ENCODE data around the gene ADCY5. TPM values are rescaled to one million over a fixed set of nuclear protein-coding genes. Genes with fewer than 3 reads are reported as not detected.

ADCY5 gene
- total RNA-seq, 1 experiment from 2014 or later = not detected

GRCh38 chr3:123278446-123278845 is 170.4 kb downstream of the ADCY5 start:
- DNase-seq = no peak
- no peaks in the 10 kb centered on the region for H3K27me3 ChIP-seq
- H3K9me3 ChIP-seq = no peaks in the 10 kb centered on the region
- H3K4me3 ChIP-seq = no peak overlapping the region
- H3K36me3 ChIP-seq = no peaks in the 10 kb centered on the region

- H3K9me3 ChIP-seq = no peaks in the 10 kb centered on the region
- no peak for DNase-seq
- no peaks in the 10 kb centered on the region for H3K27me3 ChIP-seq
- peaks cover 3% of the 10 kb centered on the region for H3K36me3 ChIP-seq
- no peak overlapping the region for H3K4me3 ChIP-seq
Observed at GRCh38 chr3:123277106-123277505, 171.8 kb downstream of the ADCY5 start.

GRCh38 chr3:123276346-123277006 is 172.4 kb downstream of the ADCY5 start:
- H3K36me3 ChIP-seq = peaks cover 9% of the 10 kb centered on the region
- no peaks in the 10 kb centered on the region for H3K27me3 ChIP-seq
- no peak for DNase-seq
- no peak overlapping the region for H3K4me3 ChIP-seq
- no peaks in the 10 kb centered on the region for H3K9me3 ChIP-seq

GRCh38 chr3:123275691-123276090 is 173.2 kb downstream of the ADCY5 start:
- no peak overlapping the region for H3K4me3 ChIP-seq
- peaks cover 9% of the 10 kb centered on the region for H3K36me3 ChIP-seq
- no peaks in the 10 kb centered on the region for H3K9me3 ChIP-seq
- DNase-seq = no peak
- no peaks in the 10 kb centered on the region for H3K27me3 ChIP-seq

GRCh38 chr3:123272547-123272946 is 176.3 kb downstream of the ADCY5 start:
- H3K4me3 ChIP-seq = no peak overlapping the region
- H3K36me3 ChIP-seq = peaks cover 9% of the 10 kb centered on the region
- no peaks in the 10 kb centered on the region for H3K27me3 ChIP-seq
- H3K9me3 ChIP-seq = no peaks in the 10 kb centered on the region; the same call in 1 of the 2 replicates
- no peak for DNase-seq

- Histone ChIP-seq H3K36me3 (peaks cover 11% of the 10 kb centered on the region), H3K27me3 (no peaks in the 10 kb centered on the region), H3K4me3 (no peak overlapping the region), H3K9me3 (peaks cover 8% of the 10 kb centered on the region)
- DNase-seq = no peak
Observed at GRCh38 chr3:123271466-123272159, 177.3 kb downstream of the ADCY5 start.

- Histone ChIP-seq H3K27me3 (no peaks in the 10 kb centered on the region), H3K9me3 (peaks cover 15% of the 10 kb centered on the region), H3K4me3 (no peak overlapping the region), H3K36me3 (peaks cover 18% of the 10 kb centered on the region)
- no peak for DNase-seq
Observed at GRCh38 chr3:123270818-123271217, 178.1 kb downstream of the ADCY5 start.

- Histone ChIP-seq H3K4me3 (no peak overlapping the region), H3K36me3 (peaks cover 28% of the 10 kb centered on the region), H3K9me3 (peaks cover 17% of the 10 kb centered on the region), H3K27me3 (no peaks in the 10 kb centered on the region)
- no peak for DNase-seq
Observed at GRCh38 chr3:123267821-123268220, 181.1 kb downstream of the ADCY5 start.

- H3K27me3 ChIP-seq = no peaks in the 10 kb centered on the region
- no peak for DNase-seq
- peaks cover 23% of the 10 kb centered on the region for H3K36me3 ChIP-seq
- no peak overlapping the region for H3K4me3 ChIP-seq
- peaks cover 17% of the 10 kb centered on the region for H3K9me3 ChIP-seq
Observed at GRCh38 chr3:123263941-123264340, 184.9 kb downstream of the ADCY5 start.

- no peaks in the 10 kb centered on the region for H3K27me3 ChIP-seq
- no peak overlapping the region for H3K4me3 ChIP-seq
- peaks cover 17% of the 10 kb centered on the region for H3K9me3 ChIP-seq
- peaks cover 23% of the 10 kb centered on the region for H3K36me3 ChIP-seq
- DNase-seq = no peak
Observed at GRCh38 chr3:123262868-123263267, 186.0 kb downstream of the ADCY5 start.

- DNase-seq = no peak
- Histone ChIP-seq H3K27me3 (no peaks in the 10 kb centered on the region), H3K36me3 (peaks cover 21% of the 10 kb centered on the region), H3K9me3 (peaks cover 15% of the 10 kb centered on the region), H3K4me3 (no peak overlapping the region)
Observed at GRCh38 chr3:123262226-123262625, 186.7 kb downstream of the ADCY5 start.

- no peak for DNase-seq
- H3K9me3 ChIP-seq = peaks cover 9% of the 10 kb centered on the region
- peaks cover 21% of the 10 kb centered on the region for H3K36me3 ChIP-seq
- no peaks in the 10 kb centered on the region for H3K27me3 ChIP-seq
- H3K4me3 ChIP-seq = no peak overlapping the region
Observed at GRCh38 chr3:123261666-123262065, 187.2 kb downstream of the ADCY5 start.

GRCh38 chr3:123258811-123259420 is 190.0 kb downstream of the ADCY5 start:
- H3K4me3 ChIP-seq = no peak overlapping the region
- peaks cover 9% of the 10 kb centered on the region; the same call in 1 of the 2 replicates for H3K36me3 ChIP-seq
- H3K9me3 ChIP-seq = no peaks in the 10 kb centered on the region
- no peaks in the 10 kb centered on the region for H3K27me3 ChIP-seq
- DNase-seq = no peak

GRCh38 chr3:123258359-123258758 is 190.5 kb downstream of the ADCY5 start:
- H3K4me3 ChIP-seq = no peak overlapping the region
- peaks cover 9% of the 10 kb centered on the region; the same call in 1 of the 2 replicates for H3K36me3 ChIP-seq
- no peak for DNase-seq
- no peaks in the 10 kb centered on the region for H3K9me3 ChIP-seq
- no peaks in the 10 kb centered on the region for H3K27me3 ChIP-seq

- H3K4me3 ChIP-seq = no peak overlapping the region
- peaks cover 4% of the 10 kb centered on the region; the same call in 1 of the 2 replicates for H3K36me3 ChIP-seq
- no peak for DNase-seq
- H3K9me3 ChIP-seq = no peaks in the 10 kb centered on the region
- no peaks in the 10 kb centered on the region for H3K27me3 ChIP-seq
Observed at GRCh38 chr3:123256256-123256655, 192.6 kb downstream of the ADCY5 start.

GRCh38 chr3:123246866-123247265 is 202.0 kb downstream of the ADCY5 start:
- H3K9me3 ChIP-seq = no peaks in the 10 kb centered on the region
- H3K36me3 ChIP-seq = peaks cover 8% of the 10 kb centered on the region; the same call in 1 of the 2 replicates
- no peaks in the 10 kb centered on the region for H3K27me3 ChIP-seq
- DNase-seq = no peak
- H3K4me3 ChIP-seq = no peak overlapping the region

GRCh38 chr3:123244128-123244527 is 204.8 kb downstream of the ADCY5 start:
- Histone ChIP-seq H3K36me3 (peaks cover 24% of the 10 kb centered on the region), H3K4me3 (no peak overlapping the region), H3K9me3 (peaks cover 3% of the 10 kb centered on the region), H3K27me3 (no peaks in the 10 kb centered on the region)
- no peak for DNase-seq

All from MG63 (cell line).